Testis (tissue), 2 donors: ENCODE measurements around the gene OR5M10.
"Not testable (repeated sequence)": the region's sequence is repeated elsewhere in the genome, so short reads cannot be mapped to it uniquely, and the experiment has no call there.

Experiments
- CTCF ChIP-seq, 3 experiments: fragments of 450-650 bp in 2 of 3; fragments of 200-600 bp in 1 of 3; sonication (generic) in 1 of 3; IDR thresholded peaks; one replicate each; pipeline ENCODE4 v1.5.1; 2016 to 2019; ENCODE audit warnings: antibody characterized with exemption in 3 of 3, mild to moderate bottlenecking in 2 of 3, moderate library complexity in 1 of 3
- POLR2A ChIP-seq: fragments of 450-650 bp; IDR thresholded peaks from one replicate; pipeline ENCODE4 v1.6.1; 2017; ENCODE audit warnings: antibody characterized with exemption, mild to moderate bottlenecking, moderate library complexity

GRCh38 chr11:56592088-56592717, 14.7 kb upstream of the OR5M10 start:
- TF ChIP-seq CTCF (IDR thresholded peaks at IDR 0.05); POLR2A: not testable (repeated sequence)
